Measurements from ENCODE around the gene ITM2B. TPM values are rescaled to one million over a fixed set of nuclear protein-coding genes. Genes with fewer than 3 reads are reported as not detected.
"Not testable (repeated sequence)": the region's sequence is repeated elsewhere in the genome, so short reads cannot be mapped to it uniquely, and the experiment has no call there.

The ITM2B gene
- total RNA-seq, 1 donor from 2014 or later, result 127 TPM

DNA sequence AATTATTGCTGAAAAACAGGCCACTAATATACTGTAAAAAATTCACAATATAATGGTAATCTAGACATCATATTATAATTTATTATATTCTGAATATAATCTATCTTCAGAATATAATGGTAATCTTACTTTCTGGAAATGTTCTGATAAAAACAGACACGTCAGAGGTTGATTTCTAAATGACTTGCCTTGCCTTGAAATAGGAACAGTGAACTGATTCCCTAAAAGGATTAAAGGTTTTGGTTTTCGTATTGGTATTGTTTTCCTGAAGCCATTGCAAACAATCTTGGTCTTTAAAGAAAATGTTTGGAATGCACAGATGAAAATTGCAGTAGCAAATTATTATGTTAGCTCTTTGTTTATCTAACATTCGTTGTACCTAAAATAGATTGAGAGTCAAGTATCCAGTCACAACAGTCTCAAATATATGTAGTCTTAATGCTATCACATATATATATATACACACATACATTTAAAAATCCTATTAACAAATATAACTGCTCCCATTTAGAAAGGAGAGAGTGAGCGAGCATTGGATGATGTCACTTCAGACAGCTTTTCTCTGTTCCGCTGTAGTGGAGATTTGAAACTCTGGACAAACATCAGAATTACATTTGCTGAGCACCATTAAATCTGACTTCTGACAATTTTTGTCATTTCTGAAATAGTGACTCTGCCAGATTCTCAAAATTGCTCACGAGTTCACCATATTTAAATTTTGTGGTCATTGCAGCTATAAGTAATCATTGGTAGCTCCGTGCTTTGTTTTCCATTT lies 1.7 kb downstream of the ITM2B start:
- TF ChIP-seq, protein P1, sequence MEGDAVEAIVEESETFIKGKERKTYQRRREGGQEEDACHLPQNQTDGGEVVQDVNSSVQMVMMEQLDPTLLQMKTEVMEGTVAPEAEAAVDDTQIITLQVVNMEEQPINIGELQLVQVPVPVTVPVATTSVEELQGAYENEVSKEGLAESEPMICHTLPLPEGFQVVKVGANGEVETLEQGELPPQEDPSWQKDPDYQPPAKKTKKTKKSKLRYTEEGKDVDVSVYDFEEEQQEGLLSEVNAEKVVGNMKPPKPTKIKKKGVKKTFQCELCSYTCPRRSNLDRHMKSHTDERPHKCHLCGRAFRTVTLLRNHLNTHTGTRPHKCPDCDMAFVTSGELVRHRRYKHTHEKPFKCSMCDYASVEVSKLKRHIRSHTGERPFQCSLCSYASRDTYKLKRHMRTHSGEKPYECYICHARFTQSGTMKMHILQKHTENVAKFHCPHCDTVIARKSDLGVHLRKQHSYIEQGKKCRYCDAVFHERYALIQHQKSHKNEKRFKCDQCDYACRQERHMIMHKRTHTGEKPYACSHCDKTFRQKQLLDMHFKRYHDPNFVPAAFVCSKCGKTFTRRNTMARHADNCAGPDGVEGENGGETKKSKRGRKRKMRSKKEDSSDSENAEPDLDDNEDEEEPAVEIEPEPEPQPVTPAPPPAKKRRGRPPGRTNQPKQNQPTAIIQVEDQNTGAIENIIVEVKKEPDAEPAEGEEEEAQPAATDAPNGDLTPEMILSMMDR (conservative IDR thresholded peaks at IDR 0.05), result no peak
- Mint-ChIP-seq H3K4me1 (peaks cover 57% of the 10 kb centered on the region), H3K27me3 (ENCODE audit: low read depth) (peaks cover 3% of the 10 kb centered on the region), H3K4me3 (peak overlapping the region; percentile 96), H3K9me3 (no peaks in the 10 kb centered on the region), H3K27ac (ENCODE audit: unreplicated experiment) (peak overlapping the region; percentile 44), H3K36me3 (ENCODE audit: low read depth) (no peaks in the 10 kb centered on the region)
- DNase-seq (ENCODE audit: low read depth, low spot score), result no peak

DNA sequence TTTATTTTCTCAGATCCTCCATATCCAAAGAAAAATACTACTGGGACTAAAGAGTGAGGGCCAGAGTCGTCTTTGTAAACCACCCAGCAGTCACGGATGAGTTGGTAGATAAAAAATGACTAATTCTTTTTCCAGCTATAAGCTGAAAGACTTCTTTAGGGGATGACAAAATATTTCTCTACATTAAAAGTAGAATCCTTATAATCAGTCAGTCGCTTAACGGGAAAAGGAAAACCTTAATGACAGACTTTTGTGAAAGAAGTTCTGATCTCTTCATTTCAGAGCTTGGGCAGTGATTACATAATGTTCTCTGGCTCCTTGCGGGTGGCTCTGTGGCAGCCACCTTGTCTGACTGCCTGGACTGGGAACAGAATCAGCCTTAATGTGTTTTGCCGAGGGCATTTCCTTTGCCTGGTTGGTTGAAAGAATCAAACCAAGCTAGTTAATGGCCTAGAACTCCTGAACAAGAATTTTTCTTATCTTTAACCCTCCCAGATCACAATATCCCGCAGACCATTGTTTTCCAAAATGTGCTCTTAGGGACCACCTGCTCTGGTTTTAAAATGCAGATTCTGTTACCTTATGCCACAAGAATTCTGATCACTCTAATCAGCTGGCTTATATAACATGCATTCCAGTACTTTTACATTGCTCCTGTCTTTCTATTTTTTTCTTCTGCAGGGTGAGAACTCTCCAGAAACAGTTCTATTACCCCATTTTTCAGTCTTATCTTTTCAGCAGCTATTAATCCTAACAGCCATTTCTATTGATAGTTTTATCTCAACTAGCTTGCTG lies 2.5 kb downstream of the ITM2B start:
- TF ChIP-seq, protein P1 (conservative IDR thresholded peaks at IDR 0.05), result no peak
- H3K4me1 Mint-ChIP-seq, result peaks cover 57% of the 10 kb centered on the region
- H3K9me3 Mint-ChIP-seq, result no peaks in the 10 kb centered on the region
- H3K36me3 Mint-ChIP-seq (ENCODE audit: low read depth), result no peaks in the 10 kb centered on the region
- H3K4me3 Mint-ChIP-seq, result peak overlapping the region; percentile 80
- DNase-seq (ENCODE audit: low read depth, low spot score), result no peak
- peak overlapping the region; percentile 44 for H3K27ac Mint-ChIP-seq (ENCODE audit: unreplicated experiment)
- peaks cover 3% of the 10 kb centered on the region for H3K27me3 Mint-ChIP-seq (ENCODE audit: low read depth)

DNA sequence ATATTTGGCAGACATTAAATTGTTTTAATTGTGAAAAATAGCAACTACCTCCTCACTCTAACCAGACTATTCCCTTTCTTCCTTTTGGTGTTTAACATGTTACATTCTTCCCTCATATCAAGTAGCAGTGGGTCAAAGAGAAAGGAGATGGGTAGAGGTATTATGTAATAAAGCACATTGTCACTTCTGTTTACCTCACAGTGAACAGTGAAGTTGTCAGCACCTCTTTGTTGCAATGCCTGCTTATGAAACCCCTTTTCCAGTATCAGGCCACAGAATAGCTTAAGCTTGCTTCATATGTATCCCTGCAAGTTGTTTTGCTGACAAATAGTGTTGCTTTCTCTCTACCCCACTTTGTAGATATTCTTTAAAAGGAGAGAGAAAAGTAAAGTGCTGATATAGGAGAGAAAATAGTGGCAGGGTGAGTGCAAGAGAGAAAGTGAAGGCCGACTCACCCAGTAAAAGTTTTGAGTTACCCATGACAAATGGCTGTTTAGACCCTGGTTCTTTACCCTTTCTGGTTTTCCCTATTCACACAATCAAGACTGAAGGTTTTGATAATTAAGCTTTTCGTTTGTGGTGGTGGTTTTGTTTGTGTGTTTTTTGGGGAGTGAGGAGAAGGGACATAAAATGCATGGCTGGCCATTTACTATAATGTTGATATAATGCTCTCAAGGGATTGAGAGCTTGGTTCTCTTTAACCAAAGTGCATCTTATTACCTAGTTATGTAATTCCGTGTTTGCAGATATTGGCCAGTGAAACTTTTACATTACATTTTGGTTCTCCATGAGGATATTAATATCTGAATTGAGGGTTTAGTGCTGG lies 3.7 kb downstream of the ITM2B start:
- Mint-ChIP-seq H3K36me3 (ENCODE audit: low read depth) (no peaks in the 10 kb centered on the region), H3K9me3 (no peaks in the 10 kb centered on the region), H3K4me3 (peak overlapping the region; percentile 18), H3K27me3 (ENCODE audit: low read depth) (peaks cover 3% of the 10 kb centered on the region), H3K27ac (ENCODE audit: unreplicated experiment) (no peak overlapping the region), H3K4me1 (peaks cover 47% of the 10 kb centered on the region)
- no peak for DNase-seq (ENCODE audit: low read depth, low spot score)
- TF ChIP-seq, protein P1 (conservative IDR thresholded peaks at IDR 0.05), result no peak

DNA sequence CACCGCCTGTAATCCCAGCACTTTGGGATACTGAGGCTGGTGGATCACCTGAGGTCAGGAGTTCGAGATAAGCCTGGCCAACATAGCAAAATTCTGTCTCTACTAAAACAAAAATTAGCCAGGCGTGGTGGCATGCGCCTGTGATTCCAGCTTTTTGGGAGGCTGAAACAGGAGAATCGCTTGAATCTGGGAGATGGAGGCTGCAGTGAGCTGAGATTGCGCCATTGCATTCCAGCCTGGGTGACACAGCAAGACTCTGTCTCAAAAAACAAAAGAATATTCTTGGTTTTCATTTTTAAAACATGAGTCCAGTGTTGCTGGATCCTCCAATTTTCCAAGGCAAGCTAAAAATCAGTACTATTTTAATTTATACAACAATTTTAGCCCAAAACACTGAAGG lies 6.4 kb downstream of the ITM2B start:
- not testable (repeated sequence) for H3K4me3 Mint-ChIP-seq; H3K27me3 Mint-ChIP-seq (ENCODE audit: low read depth); H3K9me3 Mint-ChIP-seq; H3K27ac Mint-ChIP-seq (ENCODE audit: unreplicated experiment); DNase-seq (ENCODE audit: low read depth, low spot score); H3K36me3 Mint-ChIP-seq (ENCODE audit: low read depth)
- peaks cover 34% of the 10 kb centered on the region for H3K4me1 Mint-ChIP-seq

DNA sequence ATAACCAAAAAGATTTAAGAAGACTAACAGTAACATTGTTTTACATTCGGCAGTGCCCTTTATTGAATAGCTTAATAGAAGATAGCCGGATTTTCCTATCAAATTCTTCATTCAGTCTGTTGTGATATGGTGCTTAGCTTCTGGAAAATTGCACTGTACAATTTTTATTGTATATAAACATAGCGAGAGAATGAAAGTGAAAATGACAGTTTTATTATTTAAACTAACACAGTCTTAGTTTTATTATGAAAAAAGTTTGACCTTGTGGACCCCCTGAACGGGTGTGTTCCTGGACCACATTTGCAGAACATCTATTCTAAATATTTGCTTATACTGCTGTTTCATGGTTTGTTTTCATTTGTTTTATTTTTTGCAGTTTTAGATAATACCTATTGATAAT lies 8.6 kb downstream of the ITM2B start:
- no peaks in the 10 kb centered on the region for H3K36me3 Mint-ChIP-seq (ENCODE audit: low read depth)
- H3K4me3 Mint-ChIP-seq, result no peak overlapping the region
- no peak for DNase-seq (ENCODE audit: low read depth, low spot score)
- no peaks in the 10 kb centered on the region for H3K27me3 Mint-ChIP-seq (ENCODE audit: low read depth)
- TF ChIP-seq, protein P1 (conservative IDR thresholded peaks at IDR 0.05), result no peak
- peaks cover 12% of the 10 kb centered on the region for H3K4me1 Mint-ChIP-seq
- H3K27ac Mint-ChIP-seq (ENCODE audit: unreplicated experiment), result no peak overlapping the region
- no peaks in the 10 kb centered on the region for H3K9me3 Mint-ChIP-seq

Data from neural crest cell (in vitro differentiated cells).